HG02885 (cell line): ENCODE results near the gene RBM3.

Source experiments
- ATAC-seq: cut with Tn5 transposase; IDR thresholded peaks from one replicate; pipeline ENCODE4 v1.9.1; 2021; ENCODE audit warnings: mild to moderate bottlenecking; ENCODE audit not compliant: unreplicated experiment, poor library complexity

Gene RBM3

GRCh38 chrX:48613502-48614160 is 39.3 kb downstream of the RBM3 start:
- ATAC-seq, result no peak

- no peak for ATAC-seq
Observed at GRCh38 chrX:48616576-48616975, 42.3 kb downstream of the RBM3 start.

DNA sequence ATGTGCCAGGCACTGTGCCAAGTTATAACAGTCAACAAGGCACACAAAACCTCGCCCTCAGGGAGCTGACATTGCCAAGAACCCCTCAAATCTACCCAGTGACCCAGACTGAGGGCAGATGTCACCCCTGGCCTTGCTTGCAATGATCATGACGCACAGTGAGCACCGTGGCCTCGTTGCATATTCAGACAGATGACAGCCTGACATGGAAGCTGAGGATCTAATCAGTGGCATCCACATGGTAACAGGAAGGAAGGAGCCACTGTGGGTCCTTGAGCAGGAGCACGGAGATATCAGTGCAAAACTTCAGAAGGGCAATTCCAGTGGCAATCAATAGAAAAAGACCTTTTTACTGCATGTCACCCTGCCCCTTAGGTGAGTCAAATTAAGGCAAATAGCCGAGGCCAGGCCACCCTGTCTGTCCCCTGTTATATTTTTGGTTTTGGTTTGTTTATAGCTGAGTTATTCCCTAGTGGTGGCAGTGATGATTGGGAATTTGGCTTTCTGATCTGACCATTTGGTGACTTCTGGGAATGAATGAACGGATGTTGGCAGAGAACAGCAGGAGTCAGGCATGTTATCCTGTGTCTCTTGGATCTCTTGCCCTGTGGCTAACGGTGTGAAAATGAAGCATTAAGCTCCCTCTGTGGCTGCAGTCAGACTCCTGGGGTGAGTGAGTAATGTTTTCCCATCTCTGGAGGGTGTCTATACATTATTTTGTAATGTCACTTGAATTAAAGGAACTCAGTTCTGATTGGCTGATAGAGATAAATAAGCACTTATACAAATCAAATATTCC is 43.5 kb downstream of the RBM3 start:
- ATAC-seq, result no peak

DNA sequence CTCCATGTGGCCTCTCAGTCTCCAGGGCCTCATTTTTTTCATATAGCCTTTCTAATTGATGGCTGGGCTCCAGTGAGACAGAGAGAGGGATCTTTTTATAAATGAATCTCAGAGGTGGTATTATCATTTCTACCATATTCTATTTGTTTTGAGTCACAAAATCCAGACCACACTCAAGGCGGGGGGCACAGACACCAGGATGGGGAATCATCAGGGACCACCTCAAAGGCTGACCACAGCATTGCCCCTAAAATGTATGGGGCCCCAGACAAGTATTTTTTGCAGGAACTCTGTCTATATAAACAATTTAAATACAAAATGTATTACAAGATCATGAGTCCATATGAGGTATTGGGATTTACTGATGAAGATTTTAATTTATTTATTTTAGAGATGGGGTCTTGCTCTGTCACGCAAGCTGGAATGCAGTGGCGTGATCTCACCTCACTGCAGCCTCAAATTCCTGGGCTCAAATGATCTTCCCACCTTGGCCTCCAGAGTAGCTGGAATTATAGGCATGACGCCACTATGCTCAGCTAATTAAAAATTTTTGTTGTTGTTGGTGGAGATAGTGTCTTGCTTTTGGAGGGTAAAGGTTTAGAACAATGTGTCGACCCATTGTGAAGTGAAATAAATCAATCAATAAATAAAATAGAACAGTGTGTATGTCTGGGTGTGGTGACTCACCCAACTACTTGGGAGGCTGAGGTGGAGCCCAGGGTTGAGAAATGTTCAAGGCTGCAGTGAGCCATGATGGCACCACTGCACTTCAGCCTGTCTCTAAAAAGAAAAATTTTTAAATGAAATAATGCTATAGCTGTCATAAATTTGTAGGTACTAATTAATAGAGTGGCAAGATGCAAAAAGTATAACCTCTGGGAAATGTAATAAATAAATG is 52.4 kb downstream of the RBM3 start:
- ATAC-seq, result no peak
